MM.1S (cell line): ENCODE data around the gene DCTN2.

Experiments
- EZH2 ChIP-seq: fragments of 300-600 bp; sonication (generic); optimal IDR thresholded peaks from 2 replicates; pipeline ENCODE3; 2017; ENCODE audit warnings: low read depth, mild to moderate bottlenecking, antibody characterized with exemption, low read length, mixed read lengths
- TF ChIP-seq, protein P1 (sequence below): fragments of 300-600 bp; sonication (generic); IDR thresholded peaks from 2 replicates; pipeline ENCODE4 v1.5.1; 2016; ENCODE audit warnings: antibody characterized with exemption, low read length, mixed read lengths

DNA sequence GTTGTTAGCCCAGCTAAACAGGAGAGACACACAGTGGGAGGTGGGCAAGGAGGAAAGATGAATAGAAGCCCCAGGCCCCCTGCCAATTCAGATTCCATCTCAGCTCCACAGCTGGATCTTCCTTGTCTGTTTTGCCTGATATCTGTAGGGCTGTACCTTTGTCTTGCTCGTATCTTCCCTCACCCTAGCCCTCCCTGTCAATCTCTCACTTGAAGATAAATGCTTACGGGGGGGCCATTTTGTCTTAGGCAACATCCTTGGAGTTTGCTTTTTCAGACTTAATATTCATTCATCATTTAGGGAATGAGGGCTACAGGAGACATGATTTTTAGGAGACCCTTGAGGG lies 5.3 kb upstream of the DCTN2 start:
- TF ChIP-seq, protein P1, sequence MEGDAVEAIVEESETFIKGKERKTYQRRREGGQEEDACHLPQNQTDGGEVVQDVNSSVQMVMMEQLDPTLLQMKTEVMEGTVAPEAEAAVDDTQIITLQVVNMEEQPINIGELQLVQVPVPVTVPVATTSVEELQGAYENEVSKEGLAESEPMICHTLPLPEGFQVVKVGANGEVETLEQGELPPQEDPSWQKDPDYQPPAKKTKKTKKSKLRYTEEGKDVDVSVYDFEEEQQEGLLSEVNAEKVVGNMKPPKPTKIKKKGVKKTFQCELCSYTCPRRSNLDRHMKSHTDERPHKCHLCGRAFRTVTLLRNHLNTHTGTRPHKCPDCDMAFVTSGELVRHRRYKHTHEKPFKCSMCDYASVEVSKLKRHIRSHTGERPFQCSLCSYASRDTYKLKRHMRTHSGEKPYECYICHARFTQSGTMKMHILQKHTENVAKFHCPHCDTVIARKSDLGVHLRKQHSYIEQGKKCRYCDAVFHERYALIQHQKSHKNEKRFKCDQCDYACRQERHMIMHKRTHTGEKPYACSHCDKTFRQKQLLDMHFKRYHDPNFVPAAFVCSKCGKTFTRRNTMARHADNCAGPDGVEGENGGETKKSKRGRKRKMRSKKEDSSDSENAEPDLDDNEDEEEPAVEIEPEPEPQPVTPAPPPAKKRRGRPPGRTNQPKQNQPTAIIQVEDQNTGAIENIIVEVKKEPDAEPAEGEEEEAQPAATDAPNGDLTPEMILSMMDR = no peak
- no peak for TF ChIP-seq EZH2
